ENCODE data around the gene HCRTR1. TPM values are rescaled to one million over a fixed set of nuclear protein-coding genes. Genes with fewer than 3 reads are reported as not detected.

HCRTR1 gene
- total and polyA plus RNA-seq, 2 of the 8 experiments (the other 6 are each of a cell fraction or from before 2014, with no cell fraction given): 0.35 to 0.39 TPM

DNA sequence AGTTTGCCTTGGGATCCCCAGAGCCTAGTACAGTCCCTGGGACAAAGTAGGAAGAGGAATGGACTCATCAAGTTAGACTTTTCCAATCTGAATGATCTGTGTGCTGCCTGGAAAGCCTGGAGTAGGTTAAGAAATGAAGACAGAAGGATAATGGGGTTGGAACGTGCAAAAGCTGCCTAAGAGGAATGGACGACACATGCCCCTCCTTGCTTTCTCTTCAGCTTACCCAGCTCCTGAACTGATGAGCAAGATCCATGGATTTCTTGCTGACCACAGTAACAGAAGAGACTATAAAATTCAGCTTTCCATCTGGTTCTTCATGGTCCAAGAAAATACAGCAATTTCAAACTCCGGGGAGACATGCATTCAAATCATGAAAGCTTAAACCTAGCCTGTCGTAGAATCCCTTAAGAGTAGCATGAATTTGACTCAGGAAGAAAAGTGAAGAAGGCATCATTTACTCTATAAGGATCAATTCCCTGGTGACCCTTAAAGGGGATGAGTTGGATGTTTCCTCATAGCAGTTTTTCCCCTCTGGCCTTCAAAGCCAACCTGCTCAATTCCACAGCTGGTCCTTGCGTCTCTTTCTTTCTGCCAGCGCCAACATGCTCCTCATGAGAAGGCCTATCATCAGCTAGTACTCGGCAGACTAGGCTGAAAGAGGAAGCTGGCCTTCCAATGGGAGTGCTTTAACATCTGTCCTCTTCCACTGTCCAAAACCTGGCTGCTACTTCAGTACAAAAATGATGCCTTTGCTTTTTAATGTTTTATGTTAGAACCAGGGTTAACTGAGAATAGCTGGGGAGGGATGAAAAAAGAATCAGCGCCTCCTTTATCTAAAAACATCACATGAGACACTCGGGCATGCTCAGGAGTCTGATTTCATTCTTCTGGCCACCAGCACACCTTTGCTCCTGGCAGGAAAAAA lies 32.9 kb downstream of the HCRTR1 start:
- no peaks in the 10 kb centered on the region; the same call in 1 of the 2 replicates for H3K79me1 ChIP-seq (ENCODE audit: low read depth, low read length)
- no peaks in the 10 kb centered on the region for H3K27me3 ChIP-seq (replicated peaks in 1 of 4; ENCODE audit: control insufficient read depth in 3 of 4, extremely low read depth in 1 of 4, insufficient read depth in 3 of 4, low read length in 3 of 4)
- H4K5ac ChIP-seq (ENCODE audit: insufficient read length, low read depth, low read length): no peak overlapping the region
- no peak overlapping the region for H2BK20ac ChIP-seq (ENCODE audit: low read length)
- H3K4me1 ChIP-seq (replicated peaks in 1 of 4; ENCODE audit: control insufficient read depth in 3 of 4, insufficient read depth in 4 of 4, low read length in 3 of 4): peaks cover 0 to 1% (median under 1%) of the 10 kb centered on the region in 4 experiments; a peak in 5 of 7 replicates
- H2BK12ac ChIP-seq (ENCODE audit: low read depth, low read length): no peak overlapping the region
- FAIRE-seq: no peak
- no peak overlapping the region for H2AFZ ChIP-seq (ENCODE audit: low read length)
- CTCF ChIA-PET (ENCODE audit: partially characterized antibody): interaction anchor here (0.5 to 6.7 kb wide), 16 partner anchors 8 to 371 kb away, joined by 3 to 52 read pairs (median 4); no protein-coding TSS in a partner anchor
- TF ChIP-seq SUZ12 (IDR thresholded peaks at IDR 0.05; ENCODE audit: low read length): no peak
- no peak overlapping the region for H2BK5ac ChIP-seq (ENCODE audit: low read depth, low read length)
- POLR2A ChIA-PET (ENCODE audit: partially characterized antibody): interaction anchor here (0.7 to 3.0 kb wide), 5 partner anchors 7 to 69 kb away, joined by 3 to 10 read pairs (median 3); no protein-coding TSS in a partner anchor
- no peak overlapping the region for H3K27ac ChIP-seq (ENCODE audit: low read depth, low read length)
- H4K20me1 ChIP-seq (replicated peaks in 1 of 2; ENCODE audit: control insufficient read depth in 1 of 2, insufficient read depth in 2 of 2, low read length in 2 of 2): peaks cover 2% of the 10 kb centered on the region in 2 experiments
- H3K36me3 ChIP-seq (ENCODE audit: control insufficient read depth in 2 of 4, insufficient read depth in 4 of 4, low read length in 3 of 4): no peaks in the 10 kb centered on the region; a peak in 1 of 8 replicates
- H3K23ac ChIP-seq (ENCODE audit: insufficient read length): no peak overlapping the region
- 85% methylated on average over 9 of the region's 9 CpGs; no CpG with 5 or more reads in 1 of the 2 experiments for WGBS, 2 experiments (ENCODE audit: extremely low coverage in 1 of 2, insufficient coverage in 1 of 2, insufficient read length in 1 of 2, insufficient replicate concordance in 2 of 2, low coverage in 1 of 2, low lambda C conversion rate in 2 of 2, missing lambda C conversion rate in 1 of 2)
- H3K79me2 ChIP-seq (ENCODE audit: control insufficient read depth in 1 of 2, insufficient read depth in 2 of 2, low read length in 2 of 2): no peaks in the 10 kb centered on the region
- H4K8ac ChIP-seq (ENCODE audit: extremely low read depth, insufficient read depth, low read length): no peak overlapping the region
- H3K9ac ChIP-seq (replicated peaks in 1 of 4; ENCODE audit: extremely low read depth in 1 of 4, low read depth in 3 of 4, low read length in 3 of 4): no peak overlapping the region
- no peak overlapping the region for H3K4me2 ChIP-seq (ENCODE audit: insufficient read depth in 1 of 2, low read depth in 2 of 2, low read length in 2 of 2)
- H4K91ac ChIP-seq (replicated peaks; ENCODE audit: insufficient read length, low read length): no peak overlapping the region
- H3K23me2 ChIP-seq (ENCODE audit: low read depth, low read length): peaks cover under 1% of the 10 kb centered on the region; the same call in 1 of the 2 replicates
- H3K18ac ChIP-seq (ENCODE audit: extremely low read depth, low read length): no peak overlapping the region
- H3K14ac ChIP-seq (ENCODE audit: insufficient read length): no peak overlapping the region
- H3K56ac ChIP-seq (replicated peaks; ENCODE audit: insufficient read length, low read depth, low read length): no peak overlapping the region
- no peak for DNase-seq (ENCODE audit: low read depth in 1 of 2, low spot score in 2 of 2)
- no peak overlapping the region for H3K4ac ChIP-seq (replicated peaks; ENCODE audit: insufficient read length, low read depth, low read length)
- no peaks in the 10 kb centered on the region for H3K9me3 ChIP-seq (ENCODE audit: insufficient read depth in 2 of 2, low read depth in 1 of 2, low read length in 1 of 2)
- H3K4me3 ChIP-seq (ENCODE audit: extremely low read depth in 1 of 4, insufficient read depth in 2 of 4, low read depth in 3 of 4, low read length in 4 of 4): no peak overlapping the region
- H2BK15ac ChIP-seq (ENCODE audit: low read length): no peak overlapping the region
- H2BK120ac ChIP-seq (replicated peaks; ENCODE audit: low read depth, low read length): no peak overlapping the region
- no peak overlapping the region for H2AK5ac ChIP-seq (ENCODE audit: low read depth, low read length)
